Measurements from ENCODE around the gene BRAT1.

DNA sequence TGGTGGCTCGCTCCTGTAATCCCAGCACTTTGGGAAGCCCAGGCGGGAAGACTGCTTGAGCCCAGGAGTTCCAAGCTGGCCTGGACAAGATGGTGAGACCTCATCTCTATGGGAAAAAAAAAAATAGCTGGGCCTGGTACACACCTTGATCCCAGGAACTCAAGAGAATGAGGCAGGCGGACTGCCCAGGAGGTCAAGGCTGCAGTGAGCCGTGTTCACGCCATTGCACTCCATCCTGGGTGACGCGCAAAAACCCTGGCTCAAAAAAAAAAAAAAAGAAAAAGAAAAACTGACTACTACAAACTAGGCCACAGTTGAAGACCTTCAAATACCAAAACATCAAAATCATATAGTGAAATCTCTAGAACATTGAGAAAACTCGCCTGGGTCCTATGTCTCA is 3.9 kb downstream of the BRAT1 start:
- TF ChIP-seq POLR2A (IDR thresholded peaks at IDR 0.05; ENCODE audit: low read length) (no peak), GATA1 (IDR thresholded peaks at IDR 0.05; ENCODE audit: low read depth, low read length) (no peak)
